Bone marrow (tissue), 2 donors: Measurements from ENCODE around the gene ATG10.
"Not testable (repeated sequence)": the region's sequence is repeated elsewhere in the genome, so short reads cannot be mapped to it uniquely, and the experiment has no call there.

Experiments used
- DNase-seq, 2 donors: peaks; one replicate each; lab custom pipeline; 2025; lab: John Stamatoyannopoulos, UW

Gene ATG10

DNA sequence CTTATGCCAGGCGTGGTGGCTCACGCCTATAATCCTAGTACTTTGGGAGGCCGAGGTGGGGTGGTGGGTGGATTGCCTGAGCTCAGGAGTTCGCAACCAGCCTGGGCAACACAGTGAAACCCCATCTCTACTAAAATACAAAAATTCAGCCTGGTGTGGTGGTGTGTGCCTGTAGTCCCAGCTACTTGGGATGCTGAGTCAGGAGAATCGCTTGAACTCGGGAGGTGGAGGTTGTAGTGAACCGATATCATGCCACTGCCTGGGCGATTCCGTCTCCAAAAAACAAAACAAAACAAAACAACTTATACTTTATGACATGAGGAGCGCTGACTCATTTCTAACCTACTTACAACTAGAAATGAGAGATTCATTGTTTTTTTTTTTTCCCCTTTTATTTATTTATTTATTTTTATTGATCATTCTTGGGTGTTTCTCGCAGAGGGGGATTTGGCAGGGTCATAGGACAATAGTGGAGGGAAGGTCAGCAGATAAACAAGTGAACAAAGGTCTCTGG lies 10.4 kb downstream of the ATG10 start:
- DNase-seq = not testable (repeated sequence)

- DNase-seq = not testable (repeated sequence)
These were observed 11.3 kb downstream of the ATG10 start for GRCh38 chr5:81983148-81983547.

DNA sequence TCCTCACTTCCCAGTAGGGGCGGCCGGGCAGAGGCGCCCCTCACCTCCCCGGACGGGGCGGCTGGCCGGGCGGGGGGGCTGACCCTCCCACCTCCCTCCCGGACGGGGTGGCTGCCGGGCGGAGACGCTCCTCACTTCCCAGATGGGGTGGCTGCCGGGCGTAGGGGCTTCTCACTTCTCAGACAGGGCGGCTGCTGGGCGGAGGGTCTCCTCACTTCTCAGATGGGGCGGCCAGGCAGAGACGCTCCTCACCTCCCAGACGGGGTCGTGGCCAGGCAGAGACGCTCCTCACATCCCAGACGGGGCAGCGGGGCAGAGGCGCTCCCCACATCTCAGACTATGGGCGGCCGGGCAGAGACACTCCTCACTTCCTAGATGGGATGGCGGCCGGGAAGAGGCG lies 11.7 kb downstream of the ATG10 start:
- not testable (repeated sequence) for DNase-seq

DNA sequence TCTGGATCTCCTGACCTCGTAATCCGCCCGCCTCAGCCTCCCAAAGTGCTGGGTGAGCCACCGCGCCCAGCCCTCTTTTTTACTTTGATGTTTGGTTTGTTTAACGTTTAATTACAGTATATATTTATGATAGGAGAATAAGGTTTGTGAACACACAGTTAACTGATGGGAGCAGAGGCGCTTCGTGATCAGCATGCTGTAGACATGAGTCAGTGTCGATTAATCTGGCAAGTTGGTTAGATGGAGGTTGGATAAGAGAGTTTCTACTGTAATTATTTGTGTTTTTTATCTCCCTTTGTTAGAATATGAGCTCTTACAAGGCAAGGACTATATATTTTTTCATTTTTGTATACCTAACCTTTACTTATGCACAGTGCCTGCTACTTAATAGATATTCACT lies 14.3 kb downstream of the ATG10 start:
- DNase-seq = no peak

- DNase-seq = no peak
These were observed 17.4 kb downstream of the ATG10 start for GRCh38 chr5:81989204-81989603.

DNA sequence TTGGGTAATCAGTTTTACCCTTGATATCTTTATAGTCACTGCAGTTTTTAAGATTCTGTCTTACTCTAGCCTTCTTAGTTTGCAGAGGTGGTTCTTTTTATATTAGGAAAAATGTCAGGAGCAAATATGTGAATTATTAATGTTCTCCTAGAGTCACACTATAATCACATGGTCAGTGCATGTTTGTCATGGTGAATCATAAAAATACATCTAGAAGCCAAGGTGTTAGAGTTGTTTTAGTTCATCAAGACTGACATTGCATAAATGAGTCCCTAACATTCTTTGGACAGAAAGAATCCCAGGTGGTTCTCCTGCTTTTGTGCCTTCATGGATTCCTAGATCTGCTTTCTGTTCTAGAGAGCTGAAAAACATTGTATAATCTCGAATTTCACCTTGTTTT lies 22.9 kb downstream of the ATG10 start:
- DNase-seq = no peak

DNA sequence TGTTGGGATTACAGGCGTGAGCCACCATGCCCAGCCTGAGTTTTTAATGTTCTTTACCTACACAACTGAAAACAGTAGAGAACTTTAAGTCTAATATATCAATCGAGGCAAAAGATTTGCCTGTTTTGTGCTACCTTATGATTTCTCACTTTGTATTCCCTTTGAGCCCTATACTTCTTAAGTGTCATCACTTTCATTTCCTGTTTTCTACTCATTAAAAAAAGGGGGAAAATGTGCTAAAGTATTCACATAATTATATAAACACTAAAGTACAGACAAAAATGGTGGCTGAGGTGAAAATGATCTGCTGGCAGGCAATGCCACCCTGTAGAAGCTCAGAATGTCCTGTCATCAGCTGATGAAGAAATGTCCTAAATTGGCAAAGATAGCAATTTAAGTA lies 23.6 kb downstream of the ATG10 start:
- DNase-seq = no peak

DNA sequence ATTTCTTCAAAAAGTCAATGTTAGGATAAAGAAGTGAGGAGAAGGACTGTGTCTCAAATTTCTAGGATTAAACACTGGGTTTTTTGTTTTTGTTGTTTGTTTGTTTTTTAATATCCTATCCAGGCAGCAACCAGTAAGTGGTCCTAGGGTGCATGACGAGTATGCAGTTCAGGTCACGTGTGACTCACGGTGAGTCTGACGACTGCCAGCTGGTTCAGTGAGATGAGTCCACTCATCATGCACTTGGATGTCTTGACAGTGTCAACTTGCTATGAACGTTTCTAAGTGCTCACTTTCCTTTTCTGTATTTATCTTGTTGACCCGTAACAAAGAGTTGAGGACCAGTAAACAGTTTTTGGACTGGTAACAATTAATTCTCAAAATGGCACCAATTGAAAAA lies 32.7 kb downstream of the ATG10 start:
- no peak for DNase-seq

DNA sequence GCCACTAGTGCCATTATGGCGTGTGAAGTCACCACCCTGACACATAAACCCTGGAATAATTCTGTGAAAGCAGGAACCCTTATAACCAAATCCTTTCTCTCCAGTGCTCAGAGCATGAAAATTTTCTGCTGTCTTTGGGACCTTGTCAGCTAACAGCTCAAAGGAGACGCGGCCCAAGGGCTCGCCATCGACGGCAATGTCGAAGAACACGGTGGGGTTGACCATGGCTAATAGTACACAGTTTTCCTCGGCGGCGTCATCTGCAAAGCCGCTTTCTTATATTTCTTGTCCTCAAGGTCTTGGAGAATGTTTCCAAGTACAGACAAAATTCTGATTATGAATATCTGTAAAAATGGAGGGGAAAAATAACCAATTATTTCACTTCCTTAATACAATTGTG lies 38.0 kb downstream of the ATG10 start:
- DNase-seq = not testable (repeated sequence)

DNA sequence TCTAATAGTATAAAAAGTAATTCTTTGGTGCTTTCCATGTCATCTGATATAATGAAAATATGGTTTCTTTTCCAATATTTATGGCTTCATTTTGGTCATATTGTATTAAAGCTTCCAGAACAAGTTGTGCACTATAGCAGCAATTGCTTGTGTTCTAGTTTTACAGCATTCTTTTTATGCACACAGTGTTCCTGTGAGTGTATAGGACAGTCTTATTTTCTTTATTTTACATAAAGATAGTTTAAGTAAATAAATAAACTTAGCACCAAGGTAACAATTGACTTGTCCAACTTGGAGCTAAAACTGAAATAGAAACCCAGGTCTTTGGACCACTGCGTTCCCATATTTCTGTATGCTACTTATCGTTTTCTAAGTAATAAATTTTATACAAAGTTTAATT lies 38.9 kb downstream of the ATG10 start:
- no peak for DNase-seq

- no peak for DNase-seq
These were observed 39.9 kb downstream of the ATG10 start for GRCh38 chr5:82011761-82012160.

DNA sequence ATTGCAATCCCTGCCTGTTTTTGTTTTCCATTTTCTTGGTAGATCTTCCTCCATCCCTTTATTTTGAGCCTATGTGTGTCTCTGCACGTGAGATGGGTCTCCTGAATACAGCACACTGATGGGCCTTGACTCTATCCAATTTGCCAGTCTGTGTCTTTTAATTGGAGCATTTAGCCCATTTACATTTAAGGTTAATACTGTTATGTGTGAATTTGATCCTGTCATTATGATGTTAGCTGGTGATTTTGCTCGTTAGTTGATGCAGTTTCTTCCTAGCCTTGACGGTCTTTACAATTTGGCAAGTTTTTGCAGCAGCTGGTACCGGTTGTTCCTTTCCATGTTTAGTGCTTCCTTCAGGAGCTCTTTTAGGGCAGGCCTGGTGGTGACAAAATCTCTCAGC lies 42.8 kb downstream of the ATG10 start:
- not testable (repeated sequence) for DNase-seq

- DNase-seq = peak in 1 of 2 donors; percentile 88
These were observed 46.6 kb downstream of the ATG10 start for GRCh38 chr5:82018462-82018861.

GRCh38 chr5:82019342-82020138 lies 47.7 kb downstream of the ATG10 start:
- DNase-seq = peak in 1 of 2 donors; percentile 62

DNA sequence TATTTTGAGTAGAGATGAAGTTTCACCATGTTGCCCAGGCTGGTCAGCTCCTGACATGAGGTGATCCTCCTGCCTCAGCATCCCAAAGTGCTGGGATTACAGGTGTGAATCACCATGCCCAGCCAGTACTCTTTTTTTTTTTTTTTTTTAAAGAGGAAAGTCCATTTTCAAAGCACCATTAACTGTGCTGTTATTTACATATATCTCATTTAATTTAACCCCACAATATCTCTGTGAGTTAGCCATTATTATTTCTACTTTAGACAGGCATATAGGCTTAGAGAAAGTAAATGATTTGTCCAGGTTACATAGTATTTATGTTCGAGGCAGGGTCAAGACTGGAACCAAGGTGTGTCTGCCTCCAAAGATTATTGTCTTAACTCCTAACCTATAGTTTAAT lies 50.7 kb downstream of the ATG10 start:
- DNase-seq = no peak

DNA sequence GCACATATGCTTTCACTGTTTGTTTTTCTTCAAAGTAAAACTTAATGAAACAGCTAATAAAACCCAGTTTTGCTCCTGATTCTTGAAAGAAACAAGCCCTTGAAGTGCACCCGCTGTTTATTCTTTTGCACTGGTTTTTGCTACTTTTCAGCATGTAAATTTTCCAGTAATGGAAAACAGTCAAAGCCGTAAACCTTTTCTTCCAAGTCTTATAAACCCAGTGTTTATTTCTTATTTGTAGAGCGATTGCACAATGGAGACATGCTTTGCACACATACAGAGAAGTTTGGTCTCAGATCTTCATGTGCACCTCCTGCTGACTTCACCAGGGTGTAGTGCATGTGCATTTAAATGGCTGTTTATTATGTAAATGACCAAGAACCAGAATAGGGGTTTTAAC lies 51.8 kb downstream of the ATG10 start:
- DNase-seq = no peak

- DNase-seq = no peak
These were observed 59.6 kb downstream of the ATG10 start for GRCh38 chr5:82031220-82032119.

DNA sequence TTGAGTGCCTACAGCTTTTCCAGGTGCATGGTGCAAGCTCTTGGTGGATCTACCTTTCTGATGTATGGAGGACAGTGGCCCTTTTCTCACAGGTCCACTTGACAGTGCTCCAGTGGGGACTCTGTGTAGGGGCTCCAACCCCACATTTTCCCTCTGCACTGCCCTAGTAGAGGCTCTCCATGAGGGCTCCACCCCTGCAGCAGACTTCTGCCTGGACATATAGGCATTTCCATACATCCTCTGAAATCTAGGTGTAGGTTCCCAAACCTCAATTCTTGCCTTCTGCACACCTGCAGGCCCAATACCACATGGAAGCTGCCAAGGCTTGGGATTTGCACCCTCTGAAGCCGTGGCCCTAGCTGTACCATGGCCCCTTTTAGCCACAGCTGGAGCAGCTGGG lies 71.1 kb downstream of the ATG10 start:
- DNase-seq = not testable (repeated sequence)

DNA sequence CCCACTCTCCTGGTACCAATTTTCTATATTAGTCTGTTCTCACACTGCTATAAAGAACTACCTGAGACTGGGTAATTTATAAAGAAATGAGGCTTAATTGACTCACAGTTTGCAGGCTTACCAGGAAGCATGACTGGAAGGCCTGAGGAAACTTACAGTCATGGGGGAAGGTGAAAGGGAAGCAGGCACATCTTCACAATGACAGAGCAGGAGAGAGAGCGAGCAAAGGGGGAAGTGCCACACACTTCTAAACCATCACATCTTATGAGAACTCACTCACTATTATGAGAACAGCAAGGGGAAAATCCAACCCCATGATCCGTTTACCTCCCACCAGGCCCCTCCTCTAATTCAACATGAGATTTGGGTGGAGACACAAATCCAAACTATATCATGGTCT lies 72.2 kb downstream of the ATG10 start:
- DNase-seq = peak in 1 of 2 donors; percentile 76

DNA sequence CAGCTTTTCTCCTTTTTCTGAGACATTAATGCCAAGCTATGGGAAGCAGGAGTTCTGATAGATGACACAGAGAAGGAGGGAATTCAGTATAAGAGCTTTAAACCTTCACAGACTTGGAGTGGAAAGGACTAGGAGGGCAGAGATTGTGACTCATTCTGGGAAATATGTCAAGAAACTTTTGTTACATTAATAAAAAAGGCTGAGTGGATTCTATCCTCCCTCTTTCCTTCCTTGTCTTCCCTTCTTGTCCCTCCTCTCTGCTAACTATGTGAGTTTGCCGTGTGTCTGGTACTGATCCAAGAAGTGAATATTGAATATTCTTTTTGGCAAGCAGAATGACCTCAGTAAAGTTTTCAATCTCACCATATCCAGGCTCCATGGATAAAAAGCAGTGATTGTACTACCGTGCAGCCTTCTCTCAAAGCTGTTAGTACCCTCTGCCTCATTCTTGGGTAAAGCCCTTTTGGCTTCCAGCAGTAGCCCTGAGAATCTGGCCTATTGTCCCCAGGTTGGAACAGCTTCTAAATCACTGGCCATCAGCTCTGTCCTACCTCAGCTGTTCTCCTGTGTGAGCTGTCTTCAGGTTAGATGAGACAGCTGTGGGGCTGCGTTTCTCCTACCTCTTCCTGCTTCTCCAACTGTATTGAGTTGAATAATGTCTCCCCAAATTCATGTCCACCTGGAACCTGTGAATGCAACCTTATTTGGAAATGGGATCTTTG lies 73.9 kb downstream of the ATG10 start:
- no peak for DNase-seq

DNA sequence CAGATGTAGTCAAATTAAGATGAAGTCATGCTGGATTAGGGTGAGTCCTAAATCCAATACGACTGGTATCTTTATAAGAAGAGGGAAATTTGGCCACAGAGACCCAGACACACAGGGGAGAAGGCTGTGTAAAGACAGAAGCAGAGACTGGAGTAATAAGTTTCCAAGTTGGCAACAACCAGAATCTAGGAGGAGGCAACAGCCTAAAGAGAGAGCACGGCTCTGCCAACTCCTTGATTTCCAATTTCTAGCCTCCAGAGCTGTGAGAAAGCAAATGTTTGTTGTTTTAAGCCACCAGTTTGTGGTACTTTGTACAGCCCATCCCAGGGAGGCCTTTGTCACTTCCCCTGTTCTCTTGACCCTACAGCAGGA lies 74.4 kb downstream of the ATG10 start:
- no peak for DNase-seq

DNA sequence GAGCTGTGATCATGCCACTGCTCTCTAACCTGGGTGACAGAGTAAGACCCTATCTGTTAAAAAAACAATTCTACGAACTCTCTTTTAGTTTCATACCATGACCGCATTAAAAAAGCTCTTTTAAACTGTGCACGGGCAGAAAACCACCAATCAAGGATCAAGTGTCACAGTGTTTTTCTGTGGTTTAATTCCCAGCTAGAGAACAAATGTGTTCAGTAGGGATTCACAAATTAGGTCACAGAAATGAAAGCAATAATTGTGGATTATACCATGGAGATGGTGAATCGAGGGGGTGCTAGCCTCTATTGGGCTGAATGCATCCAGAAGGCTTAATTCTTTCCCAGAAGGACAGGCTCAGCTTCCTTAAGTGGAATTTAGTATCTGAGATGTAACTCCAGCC lies 79.1 kb downstream of the ATG10 start:
- no peak for DNase-seq
